HG02840 (cell line): Measurements from ENCODE around the gene FBXO22.

Experiments used
- ATAC-seq: cut with Tn5 transposase; IDR thresholded peaks from one replicate; pipeline ENCODE4 v1.9.1; 2021; ENCODE audit warnings: mild to moderate bottlenecking, moderate library complexity, moderate number of reproducible peaks; ENCODE audit not compliant: unreplicated experiment, low FRiP score

FBXO22 gene

DNA sequence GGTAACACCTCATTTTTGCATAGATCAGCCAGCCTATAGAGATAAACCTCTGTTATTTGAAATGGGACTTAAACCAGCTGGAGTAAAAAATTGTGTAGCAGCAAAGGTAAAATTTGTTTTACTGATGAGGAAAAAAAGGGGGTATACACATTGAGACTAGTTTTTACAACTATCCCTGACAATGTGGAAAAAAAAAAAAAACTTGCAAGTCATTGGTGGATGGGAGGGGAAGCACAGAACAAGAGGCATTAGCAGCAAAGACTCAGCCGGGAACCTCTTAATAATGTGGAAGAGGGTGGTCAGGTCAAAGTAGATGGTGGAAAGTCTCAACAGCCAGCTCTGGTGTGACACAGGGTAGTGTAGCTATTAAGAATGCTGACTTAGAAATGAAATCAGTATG lies 14.5 kb downstream of the FBXO22 start:
- ATAC-seq = no peak

DNA sequence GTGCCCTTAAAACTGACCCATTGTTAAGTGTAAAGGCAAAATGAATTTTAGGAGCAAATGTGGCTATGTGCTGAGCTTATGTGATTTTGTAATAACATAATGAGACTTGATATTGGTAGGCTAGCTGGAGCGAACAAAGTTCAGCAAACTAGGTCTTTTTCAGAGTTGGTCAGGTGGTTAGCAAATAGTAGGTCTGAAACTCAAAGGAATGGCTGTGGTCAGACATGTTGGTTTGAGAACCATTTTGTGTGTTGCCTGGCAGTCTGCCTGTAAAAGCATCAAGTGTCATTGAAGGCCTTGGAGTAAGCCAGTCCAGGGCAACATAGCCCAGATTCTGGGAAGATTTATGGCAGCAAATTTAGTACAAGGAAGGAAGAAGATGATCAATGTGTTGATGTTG lies 16.4 kb downstream of the FBXO22 start:
- no peak for ATAC-seq

DNA sequence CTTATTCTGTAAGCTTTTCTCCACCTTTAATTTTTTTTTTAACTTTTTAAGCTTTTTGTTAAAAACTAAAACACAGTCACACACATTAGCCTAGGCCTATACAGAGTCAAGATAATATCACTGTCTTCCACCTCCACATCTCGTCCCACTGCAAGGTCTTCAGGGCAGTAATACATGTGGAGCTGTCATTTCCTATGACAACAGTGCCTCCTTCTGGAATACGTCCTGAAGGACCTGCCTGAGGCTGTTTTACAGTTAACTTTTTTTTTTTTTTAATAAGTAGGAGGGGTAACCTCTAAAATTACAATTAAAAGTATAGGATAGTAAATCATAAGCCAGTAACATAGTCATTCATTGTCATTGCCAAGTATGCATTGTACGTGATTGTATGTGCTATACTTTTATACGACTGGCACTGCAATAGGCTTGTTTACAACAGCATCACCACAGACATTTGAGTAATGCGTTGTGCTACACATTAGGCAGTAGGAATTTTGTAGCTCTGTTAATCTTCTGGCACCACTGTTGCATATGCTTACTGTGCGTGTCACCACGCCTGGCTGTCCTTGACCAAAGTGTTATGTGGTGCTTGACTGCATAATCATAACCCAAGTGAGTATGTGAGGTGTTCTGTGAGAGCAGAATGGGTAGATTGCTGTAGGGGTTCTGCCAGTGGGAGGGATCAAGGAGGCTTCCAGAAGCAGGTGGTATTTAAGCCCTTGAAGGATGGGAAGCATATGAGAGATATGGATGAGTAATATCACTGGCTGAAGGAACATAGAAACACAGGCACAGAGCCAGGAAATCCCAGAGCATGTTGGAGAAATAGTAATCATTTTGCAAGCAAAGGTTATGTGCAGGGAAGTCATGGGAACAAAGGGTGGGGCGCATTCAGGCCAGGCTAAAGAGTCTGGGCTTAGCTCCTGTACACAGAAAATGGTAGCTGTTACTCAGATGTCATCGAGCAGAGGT lies 18.3 kb downstream of the FBXO22 start:
- ATAC-seq = no peak

DNA sequence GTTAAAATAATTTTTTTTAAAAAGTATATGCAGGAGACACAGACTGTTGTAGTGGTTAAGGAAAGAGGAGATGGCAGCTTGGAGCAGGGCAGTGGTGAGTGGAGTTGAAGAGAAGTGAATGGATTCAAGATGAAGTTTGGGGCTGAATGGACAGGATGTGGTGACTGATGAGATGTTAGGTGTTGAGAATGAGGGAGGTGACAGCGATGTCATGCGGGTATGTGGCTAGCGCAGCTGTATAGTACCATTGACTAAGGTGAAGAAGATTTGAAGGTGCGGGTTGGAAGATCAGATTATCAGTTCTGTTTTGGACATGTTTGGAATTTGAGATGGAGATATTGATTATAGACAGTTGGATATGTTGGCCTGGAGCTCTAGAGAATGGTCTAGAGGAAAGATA lies 20.1 kb downstream of the FBXO22 start:
- ATAC-seq = no peak

DNA sequence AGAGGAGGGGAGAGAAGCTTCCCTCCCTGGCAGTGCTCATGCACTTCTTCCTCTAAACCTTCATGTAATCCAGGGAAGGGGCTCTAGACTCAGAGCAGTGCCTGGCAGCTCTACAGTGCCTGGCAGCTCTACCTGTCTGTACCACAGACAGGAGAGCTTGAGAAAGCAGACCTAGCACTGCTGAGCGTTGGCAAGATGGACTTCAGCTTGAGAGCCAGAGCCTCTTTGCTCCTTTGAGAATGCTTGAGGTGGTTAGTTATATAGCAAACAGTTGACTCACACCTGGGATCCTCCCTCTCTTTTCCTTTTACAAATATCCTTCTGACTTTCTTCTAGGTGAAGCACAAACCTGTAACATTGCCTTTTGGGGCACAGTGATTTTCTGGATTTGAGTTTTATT lies 20.9 kb downstream of the FBXO22 start:
- ATAC-seq = no peak

DNA sequence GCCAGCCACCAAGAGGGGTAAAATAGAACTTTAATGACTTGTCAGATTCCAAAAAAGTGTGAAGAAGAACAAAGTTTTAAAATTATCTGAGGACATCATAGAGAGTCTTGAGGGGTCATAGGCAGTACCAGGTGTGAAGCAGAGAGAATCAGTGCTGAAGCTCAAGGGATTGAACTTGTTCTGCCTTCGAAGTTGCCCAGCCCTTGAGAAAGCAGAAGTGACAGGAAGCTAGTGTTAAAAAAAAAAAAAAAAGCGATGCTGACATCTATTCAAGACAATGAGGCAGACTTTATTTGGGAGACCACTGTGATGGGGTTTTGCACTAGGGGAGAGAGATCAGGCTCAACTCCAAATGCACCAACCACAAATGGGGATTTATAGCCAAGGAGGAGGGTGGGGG lies 21.8 kb downstream of the FBXO22 start:
- no peak for ATAC-seq

DNA sequence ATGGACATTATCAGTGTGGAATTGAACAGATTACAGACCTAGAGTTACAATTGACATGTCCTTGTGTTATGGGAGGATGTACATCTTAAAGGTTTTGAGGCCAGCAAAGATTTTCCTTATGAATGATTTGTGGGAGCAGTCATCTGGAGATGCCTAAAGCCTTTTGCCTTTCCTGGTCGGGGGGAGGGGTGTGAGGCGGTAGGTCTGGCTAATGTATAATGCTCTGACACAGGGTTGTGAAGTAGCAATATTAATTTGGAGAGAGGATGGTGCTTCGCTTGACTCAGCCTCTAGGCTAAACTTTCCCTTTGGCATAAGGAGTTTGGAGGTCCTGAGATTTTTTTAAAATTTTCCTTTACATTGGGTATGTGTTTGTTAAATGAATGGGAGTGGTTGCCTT lies 23.3 kb downstream of the FBXO22 start:
- ATAC-seq = no peak

DNA sequence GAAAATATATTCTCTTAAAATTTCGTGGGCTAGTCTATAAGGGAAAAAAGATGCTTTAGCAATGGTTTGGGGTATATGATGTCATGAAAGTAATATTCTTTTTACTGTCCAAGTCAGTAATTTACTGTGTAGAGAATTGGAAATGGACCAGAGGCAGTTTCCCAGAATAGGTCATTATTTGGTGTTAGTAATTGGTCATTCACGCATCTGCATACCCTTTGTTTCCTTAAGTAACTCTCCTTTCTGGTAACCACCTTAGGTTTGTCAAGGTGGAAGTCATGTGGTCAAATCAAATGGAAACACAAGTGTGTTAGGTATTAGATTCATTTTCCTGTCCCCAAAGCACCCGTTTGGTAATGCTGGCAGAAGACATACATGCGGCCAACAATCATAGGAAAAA lies 23.9 kb downstream of the FBXO22 start:
- no peak for ATAC-seq

DNA sequence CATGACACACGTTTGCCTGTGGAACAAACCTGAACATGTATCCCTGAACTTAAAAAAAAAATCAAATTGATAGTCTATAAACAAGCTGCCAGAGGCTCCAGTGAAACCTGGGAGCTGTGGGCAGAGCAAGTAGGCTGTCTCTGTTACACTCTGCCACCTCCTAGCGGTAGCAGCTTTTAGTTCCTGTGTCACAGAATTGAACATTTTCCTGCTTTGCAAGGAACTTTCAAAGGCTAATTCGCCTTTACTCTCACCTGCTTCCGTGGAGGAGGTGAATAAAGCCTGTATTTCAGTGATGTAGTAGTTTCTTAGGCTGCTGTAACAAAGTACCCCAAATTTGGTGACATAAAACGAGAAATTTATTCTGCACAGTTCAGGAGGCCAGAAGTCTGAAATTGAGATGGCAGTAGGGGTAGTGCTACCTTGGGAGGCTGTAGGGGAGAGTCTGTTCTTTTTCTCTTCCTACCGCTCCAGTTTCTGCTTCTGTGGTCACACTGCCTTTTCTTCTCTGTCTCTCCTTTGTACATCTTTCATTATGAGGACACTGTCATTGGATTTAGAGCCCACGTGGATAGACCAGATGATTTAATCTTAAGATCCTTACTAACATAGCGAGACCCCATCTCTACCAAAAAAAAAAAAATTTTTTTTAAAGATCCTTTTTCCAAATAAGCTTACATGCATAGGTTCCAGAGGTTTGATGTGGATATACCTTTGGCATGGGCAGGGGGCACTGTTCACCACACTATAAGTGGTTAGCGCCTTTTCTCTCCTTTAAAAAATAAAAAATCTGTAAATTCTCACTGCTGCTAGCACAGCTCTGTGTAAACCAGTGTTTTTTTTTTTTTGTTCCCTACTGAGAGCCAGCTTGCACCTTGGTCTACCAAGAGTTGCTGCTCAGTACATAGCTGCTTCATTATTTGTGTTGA lies 25.3 kb downstream of the FBXO22 start:
- no peak for ATAC-seq

DNA sequence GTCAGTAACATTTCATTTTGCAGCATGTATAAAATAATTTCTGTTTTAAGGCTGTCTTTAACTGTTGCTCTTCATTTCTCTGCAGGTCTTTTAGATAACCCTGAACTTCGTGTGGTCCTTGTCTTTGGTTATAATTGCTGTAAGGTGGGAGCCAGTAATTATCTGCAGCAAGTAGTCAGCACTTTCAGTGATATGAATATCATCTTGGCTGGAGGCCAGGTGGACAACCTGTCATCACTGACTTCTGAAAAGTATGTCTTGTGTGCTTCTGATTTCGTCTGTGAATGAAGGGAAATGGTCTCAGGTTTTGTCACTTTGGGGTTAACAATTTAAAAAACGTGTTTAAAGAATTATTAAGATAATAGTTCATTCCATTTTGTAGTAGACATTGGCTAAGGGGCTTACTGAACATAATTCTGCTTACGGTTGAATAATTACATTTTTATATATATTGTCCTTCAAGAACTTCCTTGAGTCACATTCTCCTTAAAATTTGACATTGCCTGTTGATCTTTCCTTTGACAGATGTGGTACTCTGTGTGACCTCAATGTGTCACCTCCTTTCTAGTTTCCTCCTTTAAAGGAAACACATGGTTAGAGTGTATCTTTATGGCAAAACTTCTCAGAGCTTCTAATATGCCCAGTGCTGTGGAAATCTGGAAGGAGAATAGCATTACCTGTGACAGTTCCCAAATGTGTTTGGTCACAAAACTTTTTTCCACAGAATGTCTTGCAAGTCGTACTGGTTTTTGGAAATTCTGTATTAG lies 26.3 kb downstream of the FBXO22 start:
- no peak for ATAC-seq

DNA sequence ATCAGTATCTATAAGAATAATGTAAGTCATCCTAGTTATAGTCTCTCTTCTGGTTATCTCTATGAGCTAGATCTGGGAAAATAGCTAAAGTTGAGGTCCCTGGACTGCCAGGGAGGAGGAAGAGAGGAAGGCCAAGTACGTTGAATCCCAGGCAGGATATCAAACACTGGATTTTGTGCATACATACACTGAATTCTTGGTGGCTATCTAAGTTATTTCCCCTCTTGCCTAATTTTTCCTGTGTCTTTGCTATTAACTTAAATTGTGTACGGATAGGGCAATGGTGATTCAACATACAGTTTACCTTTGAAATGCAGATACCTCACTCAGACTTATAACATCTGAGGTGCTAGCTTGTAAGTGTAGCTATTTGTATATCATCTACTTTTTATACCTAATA lies 27.2 kb downstream of the FBXO22 start:
- ATAC-seq = no peak

DNA sequence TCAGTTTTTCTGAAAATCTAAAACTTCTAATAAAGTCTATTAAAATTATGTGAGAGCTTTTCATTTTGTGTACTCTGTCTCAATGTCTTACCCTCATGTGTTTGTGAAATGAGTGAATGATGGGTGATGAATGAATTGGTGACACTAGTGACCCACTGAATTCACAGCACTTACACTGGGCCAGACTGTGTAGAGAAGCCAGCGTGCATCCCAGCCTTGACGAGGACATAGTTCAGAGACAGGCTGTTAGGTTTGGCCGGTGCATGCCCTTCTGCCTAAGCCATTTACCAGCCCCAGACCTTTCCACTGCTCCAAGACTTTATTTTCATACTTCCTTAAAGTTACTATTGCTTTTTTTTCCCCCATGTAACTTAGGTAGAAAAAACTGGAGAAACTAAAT lies 38.8 kb downstream of the FBXO22 start:
- no peak for ATAC-seq

DNA sequence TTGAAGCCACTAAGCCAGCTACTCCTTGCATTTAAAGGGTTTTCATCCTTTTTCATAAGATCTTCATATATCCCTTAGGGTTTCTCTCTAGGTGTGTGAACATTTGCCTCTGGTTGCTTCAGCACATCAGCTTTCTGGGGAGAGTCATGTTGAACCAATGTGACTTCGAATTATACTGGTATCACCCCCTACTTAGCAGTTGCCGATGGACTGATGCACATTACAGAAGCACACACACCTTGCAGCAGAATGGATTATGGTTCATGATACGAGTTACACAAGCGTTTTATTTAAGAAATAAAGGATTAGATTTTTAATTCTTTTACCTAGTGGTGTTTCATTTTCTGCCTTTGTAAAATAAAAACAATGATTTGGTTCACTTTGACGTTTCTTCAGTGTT lies 39.6 kb downstream of the FBXO22 start:
- no peak for ATAC-seq

DNA sequence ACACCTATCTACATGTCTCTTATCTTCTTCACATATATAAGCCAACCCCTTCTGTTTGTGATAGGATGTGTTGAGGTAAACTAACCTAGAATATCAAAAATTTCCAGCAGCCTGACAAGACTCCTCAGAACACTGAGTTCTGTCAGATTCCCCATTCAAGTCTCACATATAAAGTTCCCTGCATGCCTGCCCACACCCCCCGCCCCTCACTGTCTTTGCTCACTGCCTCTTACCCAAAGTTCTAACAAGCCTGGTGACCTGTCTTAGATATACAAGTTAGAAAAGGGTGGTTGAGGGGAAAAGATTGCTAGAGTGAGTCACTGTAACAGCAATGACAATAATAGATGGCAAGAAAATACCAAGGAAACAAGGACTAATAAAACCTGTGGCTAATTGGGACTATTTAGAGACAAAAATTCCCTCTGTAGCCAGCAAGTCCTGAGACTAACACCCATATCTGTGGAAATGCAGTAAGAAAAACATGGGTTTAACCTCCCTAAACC lies 40.1 kb downstream of the FBXO22 start:
- ATAC-seq = no peak

DNA sequence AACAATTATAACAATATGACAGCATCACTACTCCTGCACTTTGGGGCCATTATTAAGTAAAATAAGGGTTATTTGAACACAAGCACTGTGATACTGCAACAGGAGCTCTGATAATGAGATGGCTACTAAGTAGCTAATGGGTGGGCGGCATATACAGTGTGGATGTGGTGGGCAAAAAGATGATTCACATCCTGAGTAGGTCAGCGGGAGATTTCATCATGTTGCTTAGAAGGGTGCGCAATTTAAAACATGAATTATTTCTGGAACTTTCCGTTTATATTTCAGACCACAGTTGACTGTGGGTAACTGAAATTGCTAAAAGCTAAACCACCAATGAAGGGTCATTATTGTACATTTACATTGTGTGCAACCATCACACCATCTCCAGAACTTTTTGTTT lies 42.3 kb downstream of the FBXO22 start:
- no peak for ATAC-seq

DNA sequence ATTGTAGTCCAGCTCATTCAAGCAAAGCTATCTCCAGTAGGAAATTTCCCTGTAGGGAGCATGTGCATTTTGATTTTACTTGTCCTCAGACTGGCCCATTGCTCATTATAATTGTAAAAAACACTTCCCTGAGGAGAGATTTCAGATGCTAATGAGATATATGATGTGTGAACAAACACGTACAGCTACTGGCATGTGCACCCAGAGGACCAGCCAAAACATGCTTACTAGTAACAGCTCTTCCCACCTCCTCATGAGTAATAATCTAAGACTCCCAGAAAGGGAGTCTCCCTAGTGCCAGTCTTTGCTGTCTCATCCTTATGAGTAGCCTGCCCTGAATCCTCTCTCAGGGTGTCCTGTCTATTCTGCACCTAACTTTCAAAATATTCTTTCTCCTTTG lies 43.4 kb downstream of the FBXO22 start:
- ATAC-seq = no peak

DNA sequence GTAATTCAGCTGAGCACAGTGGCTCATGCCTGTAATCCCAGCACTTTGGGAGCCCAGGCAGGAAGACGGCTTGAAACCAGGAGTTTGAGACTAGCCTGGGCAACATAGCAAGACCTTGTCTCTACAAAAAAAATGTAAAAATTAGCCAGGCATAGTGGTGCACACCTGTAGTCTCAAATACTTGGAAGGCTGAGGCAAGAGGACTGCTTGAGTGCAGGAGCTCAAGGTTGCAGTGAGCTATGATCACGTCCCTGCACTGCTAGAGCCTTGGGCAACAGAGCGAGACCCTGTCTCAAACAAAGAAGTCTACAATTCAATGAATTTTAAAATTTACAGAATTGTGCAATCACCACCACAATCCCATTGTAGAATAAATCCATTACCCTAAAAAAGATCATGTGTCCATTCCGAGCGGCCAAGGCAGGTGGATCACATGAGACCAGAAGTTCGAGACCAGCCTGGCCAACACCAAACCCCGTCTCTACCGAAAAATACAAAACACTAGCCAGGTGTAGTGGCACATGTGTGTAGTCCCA lies 45.2 kb downstream of the FBXO22 start:
- no peak for ATAC-seq

DNA sequence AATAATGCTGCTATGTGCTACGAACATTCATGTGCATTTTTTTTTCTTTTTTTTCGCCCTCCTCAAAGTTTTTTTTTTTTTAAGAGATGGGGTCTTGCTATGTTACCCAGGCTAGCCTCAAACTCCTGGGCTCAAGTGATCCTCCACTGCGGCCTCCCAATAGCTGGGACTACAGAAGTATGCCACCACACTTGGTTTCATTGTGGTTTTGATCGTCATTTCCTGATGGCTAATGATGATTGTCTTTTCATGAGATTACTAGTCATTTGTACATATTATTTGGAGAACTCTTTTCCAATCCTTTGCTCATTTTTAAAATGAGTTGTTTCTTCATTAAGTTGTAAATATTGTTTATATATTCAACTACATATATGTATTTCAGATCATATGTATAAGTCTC lies 48.8 kb downstream of the FBXO22 start:
- no peak for ATAC-seq

DNA sequence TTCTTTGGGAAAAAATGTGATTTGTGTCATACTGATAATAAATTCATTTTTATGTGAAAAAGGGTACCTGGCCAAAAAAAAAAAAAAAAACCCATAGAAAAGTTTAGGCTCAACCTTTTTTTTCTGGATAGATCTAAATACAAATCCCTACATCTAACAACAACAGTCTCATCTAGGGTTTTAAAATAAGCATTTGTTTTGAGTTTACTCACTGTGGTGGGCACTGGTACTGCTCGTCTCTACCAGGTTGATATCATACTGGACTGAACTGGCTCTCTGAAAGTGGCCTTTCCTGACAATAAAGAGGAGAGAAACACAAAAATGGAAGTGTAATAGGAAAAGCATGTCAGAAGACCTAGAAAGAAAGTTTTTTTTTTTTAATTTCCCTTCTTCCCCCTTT lies 52.0 kb downstream of the FBXO22 start:
- ATAC-seq = no peak

DNA sequence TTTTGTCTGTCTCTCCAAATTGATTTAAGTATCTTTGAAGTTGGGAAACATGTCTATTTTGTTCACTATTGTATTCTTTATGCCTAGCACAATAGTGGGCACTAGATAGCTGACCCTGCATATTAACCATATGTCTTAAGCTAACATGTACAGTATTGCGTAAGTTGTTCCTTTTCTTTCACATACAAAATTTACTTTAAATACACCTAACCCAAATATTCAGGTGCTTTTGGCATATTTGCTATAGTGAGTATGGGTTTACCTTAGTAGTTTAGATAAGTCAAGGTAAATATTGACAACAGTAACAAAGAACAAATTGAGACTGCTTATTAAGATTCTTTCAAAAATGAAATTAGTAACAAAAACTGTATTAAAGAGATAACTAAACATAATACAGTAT lies 57.7 kb downstream of the FBXO22 start:
- ATAC-seq = no peak
